ENCODE data around the gene WARS2.

WARS2 gene

DNA sequence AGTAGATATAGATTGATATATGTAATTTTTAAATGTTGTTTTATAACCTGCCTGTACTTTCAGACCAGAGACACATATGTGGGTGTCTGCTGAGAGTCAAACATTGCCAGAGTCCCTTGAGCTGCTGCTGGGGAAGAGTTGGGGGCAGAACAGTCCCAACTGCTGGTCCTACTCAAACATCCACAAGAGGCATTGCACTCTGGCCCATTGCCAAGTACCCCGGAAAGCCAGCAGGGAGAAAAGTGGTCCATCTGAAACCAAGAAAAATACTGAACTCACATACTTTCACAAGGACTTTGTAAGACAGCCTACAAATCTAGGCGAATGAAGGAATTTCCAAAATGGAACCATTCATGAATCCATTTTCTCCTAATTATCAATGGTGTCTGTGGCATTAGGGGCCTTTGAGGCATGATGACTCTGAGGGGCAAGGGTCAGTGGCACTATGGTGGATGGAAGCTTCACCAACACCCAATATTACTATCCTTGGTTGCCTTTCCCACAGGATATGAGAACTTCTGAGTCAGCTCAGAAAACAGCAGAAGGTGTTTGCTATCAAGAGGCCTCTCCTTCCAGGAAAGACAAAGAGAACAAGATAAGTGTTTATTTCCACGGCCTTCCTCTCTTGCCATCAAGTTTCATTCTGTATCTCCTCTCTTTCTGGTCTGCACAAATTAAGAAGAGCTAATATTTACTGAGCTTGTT, 145.0 kb downstream of the WARS2 start:
- no peak for DNase-seq

DNA sequence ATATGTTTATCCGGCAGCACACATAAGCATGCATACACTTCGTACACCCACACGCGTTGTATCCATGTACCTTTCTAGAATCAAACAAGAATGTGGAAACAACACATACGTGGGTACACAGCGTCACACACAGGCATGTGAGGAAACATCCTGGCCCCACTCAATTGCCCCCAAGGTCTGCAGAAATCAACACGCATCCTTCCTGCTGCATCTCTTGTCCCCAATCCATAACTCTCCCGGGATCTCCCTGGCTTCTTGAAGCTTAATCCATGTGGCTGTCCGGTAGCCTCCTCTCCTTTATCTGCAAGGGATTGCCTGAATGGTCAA, 146.8 kb downstream of the WARS2 start:
- no peak for DNase-seq

GRCh38 chr1:118992868-118993699, 147.4 kb downstream of the WARS2 start:
- peak; percentile 46 for DNase-seq

DNA sequence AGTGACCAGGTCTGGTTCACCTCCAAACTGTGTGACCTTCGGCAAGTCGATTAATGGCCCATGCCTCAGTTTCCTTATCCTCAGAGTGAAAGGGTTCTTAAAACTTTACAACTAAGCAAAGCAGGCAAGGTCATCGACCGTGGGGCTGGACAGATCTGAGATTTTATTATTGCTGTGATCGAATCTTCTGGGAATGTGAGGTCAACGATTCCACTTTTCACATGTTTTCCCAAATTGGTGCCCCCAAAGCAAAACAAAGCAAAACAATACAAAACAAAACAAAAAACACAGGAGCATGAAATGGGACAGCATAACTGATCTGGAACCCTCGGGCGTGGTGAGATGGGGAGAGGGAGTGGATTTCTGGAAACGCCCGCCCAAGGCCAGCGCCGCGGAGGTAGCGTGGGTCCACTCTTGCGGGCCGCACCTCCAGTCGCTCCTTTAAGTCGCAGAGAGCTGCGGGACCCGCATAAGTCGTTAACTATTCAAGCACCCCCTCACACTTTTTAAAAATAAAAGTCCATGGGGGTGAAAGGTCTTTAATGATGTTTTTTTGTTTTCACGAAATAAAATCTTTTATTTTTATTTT, 148.1 kb downstream of the WARS2 start:
- DNase-seq = no peak

DNA sequence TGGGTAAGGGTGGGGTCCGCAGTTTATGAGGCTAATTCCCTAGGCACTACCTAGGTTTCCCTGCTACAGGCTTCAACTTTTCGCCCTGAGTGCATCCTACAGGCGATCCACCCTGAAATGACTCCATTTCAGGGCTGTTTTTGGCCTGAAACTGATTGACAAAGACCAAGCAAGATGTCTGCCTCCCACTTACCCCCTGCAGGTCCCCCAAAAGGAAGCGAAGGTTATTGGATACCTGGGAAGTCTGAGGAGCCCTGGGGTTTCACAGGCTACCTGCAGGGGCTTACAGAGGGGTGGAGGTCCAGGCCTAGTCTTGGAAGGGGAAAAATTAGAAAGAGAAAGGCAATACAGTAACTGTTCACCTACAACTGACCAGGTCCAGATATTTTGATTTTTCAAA, 149.0 kb downstream of the WARS2 start:
- no peak for DNase-seq

DNA sequence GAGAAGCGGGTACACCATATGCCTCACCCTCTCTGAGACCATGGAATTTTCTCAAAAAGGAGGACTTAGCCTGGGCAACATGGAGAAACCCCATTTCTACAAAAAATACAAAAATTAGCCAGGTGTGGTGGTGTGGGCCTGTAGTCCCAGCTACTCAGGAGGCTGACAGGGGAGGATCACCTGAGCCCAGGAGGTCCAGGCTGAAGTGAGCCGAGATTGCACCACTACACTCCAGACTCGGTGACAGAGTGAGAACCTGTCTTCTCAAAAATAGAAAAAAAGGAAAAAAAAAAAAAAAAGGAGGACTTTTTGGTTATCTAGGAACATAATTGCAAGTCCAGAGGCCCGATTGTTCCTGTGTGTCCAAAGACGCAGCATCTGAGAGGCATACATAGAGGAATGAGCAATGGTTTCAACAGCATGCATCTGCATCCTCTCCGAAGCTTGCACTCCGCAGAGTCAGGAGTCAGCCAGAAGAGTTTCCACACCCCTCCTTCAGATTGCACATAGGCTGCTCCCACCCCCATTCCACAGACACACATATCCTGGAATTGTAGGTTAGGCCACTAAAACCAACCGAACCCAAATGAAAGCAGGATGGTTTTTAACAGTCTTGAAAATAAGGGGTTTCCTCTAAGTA, 149.8 kb downstream of the WARS2 start:
- DNase-seq = peak; percentile 81

DNA sequence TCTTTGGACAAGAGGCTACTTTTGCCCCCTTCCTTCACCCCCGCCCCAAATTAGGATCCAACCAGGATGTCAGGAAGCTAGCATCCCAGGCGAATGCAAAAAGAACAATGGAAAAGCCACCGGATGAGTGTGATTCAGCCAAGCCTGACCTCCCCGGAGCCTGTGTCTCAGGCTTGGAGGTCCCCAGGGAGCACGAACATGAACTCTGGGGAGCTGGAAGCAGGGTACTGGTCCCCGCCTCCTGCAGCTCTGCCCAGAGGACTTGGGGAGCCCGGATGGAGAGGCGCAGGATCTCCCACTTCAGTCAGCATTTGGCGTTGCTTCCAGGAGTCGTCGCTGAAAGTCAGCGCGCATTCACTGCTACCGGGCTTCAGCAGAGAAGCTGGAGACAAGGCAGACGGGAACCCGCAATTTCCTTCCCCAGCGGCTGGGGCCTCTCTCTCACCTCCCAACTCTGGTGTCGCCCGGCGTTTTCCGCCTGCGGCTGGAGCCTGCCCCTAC, 150.5 kb downstream of the WARS2 start:
- peak; percentile 73 for DNase-seq

GRCh38 chr1:118989006-118989815, 151.2 kb downstream of the WARS2 start:
- peak; percentile 79 for DNase-seq

GRCh38 chr1:118988186-118989005, 152.1 kb downstream of the WARS2 start, which contains the start of gene TBX15:
TBX15 (minus strand) TSS chr1:118988343; CDS start chr1:118987795, 548 bp downstream.
- DNase-seq = peak; percentile 94

DNA sequence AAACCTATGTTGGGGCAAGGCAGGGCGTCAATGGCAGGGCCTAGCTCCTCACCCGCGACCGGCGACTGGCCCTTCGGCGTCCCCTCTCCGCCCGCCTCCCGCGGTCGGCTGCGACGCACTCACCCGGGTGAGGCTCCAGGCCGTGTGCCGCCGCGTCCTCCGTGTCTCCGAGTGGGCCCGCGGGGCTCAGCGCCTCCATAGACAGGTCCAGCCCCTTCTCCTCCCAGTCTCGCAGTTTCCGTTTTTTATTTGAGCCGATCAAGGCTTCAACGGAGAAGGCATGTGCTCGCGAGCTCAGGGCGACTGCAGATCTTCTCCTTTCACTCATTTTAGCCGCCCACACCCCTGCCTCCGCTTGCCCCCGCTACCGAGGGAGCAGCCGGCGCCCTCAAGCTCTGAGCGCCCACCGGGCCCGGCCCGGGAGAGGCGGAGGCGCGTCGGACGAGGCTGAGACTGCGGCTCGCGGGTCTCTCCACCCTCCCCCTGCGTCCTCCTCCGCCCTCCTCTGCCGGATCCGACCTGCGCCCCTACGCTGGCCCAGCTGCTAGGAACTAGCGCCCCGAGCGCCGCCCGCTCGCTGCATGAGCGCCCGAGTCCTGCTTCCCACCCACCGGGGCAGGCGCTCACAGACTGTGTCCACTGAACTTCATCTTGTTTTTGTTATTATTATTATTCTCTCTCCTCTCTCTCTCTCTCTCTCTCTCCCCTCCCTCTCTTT, 152.8 kb downstream of the WARS2 start:
- DNase-seq = peak; percentile 87

GRCh38 chr1:118986555-118987467, 153.6 kb downstream of the WARS2 start:
- peak; percentile 73 for DNase-seq

GRCh38 chr1:118985640-118986554, 154.6 kb downstream of the WARS2 start:
- peak; percentile 61 for DNase-seq

DNA sequence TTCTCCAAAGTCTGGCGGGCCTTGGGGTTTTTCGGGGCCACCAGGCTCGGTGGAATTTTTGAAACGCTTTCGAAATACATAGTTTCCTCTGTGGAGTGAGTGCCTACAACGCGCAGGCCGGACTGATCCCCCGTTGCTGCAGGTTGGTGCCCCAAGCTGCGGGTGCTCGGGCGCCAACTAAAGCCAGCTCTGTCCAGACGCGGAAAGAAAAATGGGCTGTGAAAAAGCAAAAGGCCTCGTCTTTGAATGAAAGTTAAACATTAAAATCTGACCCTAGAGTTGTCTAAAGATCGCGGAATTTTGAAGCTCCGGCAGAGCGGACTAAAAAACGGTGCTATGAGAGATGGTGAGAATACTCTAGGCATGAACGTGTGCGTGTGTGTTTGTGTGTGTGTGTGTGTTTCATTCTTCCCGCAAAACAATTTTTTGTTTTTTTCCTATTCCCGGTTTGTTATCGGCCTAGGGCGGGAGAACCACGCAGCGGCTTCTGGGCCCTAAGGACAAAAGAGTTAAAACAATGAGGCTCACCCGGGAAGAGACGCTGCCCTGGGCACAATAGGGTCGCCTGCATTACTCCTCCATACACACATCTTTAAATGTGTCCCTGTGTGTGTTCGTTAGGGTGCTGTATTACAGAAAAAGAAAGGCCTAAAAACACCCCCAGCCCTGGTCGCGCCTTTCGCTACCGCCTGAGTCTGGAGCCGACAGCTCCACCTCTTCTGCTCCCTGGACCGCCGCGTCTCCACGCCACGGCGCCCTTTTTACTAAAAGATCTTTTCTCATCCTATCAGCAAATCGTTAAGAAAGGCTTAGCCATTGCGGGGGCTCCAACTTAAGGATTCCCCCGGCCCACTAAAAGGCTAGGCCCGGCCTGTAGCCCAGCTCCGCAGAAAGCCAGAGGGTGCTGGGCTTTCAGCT, 155.5 kb downstream of the WARS2 start:
- peak; percentile 67 for DNase-seq

DNA sequence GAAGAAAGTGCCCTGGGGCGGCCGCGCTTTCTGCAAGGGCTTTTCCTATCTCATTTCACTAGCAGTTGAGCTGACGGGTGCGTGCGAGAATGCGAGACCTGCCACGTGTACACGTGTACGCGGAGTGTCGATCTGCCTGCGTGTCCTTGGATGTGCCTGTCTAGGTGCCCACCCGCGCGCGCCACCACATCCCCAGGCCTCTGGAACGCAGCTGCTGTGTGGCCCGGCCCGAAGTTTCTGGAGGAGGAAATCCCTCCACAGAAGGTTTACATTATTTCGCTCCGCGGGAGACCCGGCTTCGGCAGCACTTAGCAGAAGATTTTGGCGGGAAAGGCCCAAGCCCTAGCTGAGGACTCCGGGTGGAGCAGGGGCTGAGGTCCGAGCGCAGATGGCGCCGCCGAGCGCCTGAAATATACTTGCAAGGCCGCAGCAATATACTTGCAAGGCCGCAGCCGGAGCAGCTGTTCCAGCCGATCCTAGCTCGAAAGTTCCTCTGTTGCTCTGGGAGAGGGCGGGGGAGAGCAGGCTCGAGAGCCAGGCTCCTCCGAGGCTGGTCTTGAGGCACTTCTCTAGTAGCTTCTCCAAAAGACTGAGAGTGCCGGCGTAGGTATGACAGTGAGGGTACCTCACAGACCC, 156.2 kb downstream of the WARS2 start:
- peak; percentile 84 for DNase-seq

DNA sequence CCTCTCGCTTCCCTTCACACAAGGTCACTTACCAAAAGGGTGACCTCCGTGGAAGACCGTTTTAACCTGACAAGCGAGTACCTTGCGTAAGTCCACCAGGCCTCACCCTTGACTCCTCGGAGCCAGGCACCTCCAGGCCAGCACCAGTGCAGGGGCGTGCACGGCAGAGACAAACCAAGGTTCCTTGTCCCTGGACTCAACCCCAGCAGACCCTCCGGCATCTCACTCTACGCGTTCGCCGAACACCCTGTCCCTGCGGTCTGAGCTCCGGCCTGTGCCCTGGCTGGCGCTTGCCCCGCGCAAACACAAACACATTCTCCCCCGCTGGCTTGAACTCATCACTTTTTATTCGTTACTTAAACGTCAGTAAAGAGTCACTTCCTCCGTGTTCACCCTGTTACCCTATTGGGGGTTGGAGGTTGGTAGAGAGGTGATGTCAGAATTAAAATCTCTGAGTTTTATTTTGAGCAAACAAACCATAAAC, 156.9 kb downstream of the WARS2 start:
- peak; percentile 55 for DNase-seq

GRCh38 chr1:118982821-118983557, 157.5 kb downstream of the WARS2 start:
- peak; percentile 55 for DNase-seq

Measured in left hindlimb (tissue), 1 donor.